Tibial artery (tissue), 4 donors: ENCODE measurements around the gene ANKIB1.

Experiments
- DNase-seq, 2 donors: peaks; one replicate each; pipeline ENCODE4 v3.0.0-alpha.2; 2019
- H3K27ac ChIP-seq, 2 donors: fragments of 200-600 bp; sonication (generic) in 1 of 2; 1 replicate in 1 of 2; 2 replicates in 1 of 2; pipeline ENCODE4 v1.5.1; 2018 to 2019; ENCODE audit warnings: mild to moderate bottlenecking in 1 of 2
- H3K27me3 ChIP-seq, 2 donors: fragments of 200-600 bp; sonication (generic) in 1 of 2; one replicate each; pipeline versions ENCODE4 v1.5.1 to v1.6.0; 2016 to 2019
- H3K36me3 ChIP-seq, 3 donors: fragments of 200-600 bp; sonication (generic) in 2 of 3; one replicate each; pipeline ENCODE4 v1.5.1; 2016 to 2019; ENCODE audit warnings: mild to moderate bottlenecking in 2 of 3
- H3K4me1 ChIP-seq, 4 donors: fragments of 200-600 bp; sonication (generic) in 2 of 4; 1 replicate in 3 of 4; 2 replicates in 1 of 4; pipeline ENCODE4 v1.5.1; 2016 to 2019
- H3K4me3 ChIP-seq, 2 donors: fragments of 200-600 bp; sonication (generic) in 1 of 2; 1 replicate in 1 of 2; 2 replicates in 1 of 2; pipeline ENCODE4 v1.5.1; 2018 to 2019; ENCODE audit warnings: mild to moderate bottlenecking in 2 of 2
- H3K9me3 ChIP-seq, 3 donors: fragments of 200-600 bp; sonication (generic) in 1 of 3; one replicate each; pipeline ENCODE4 v1.5.1; 2016 to 2019
- intact Hi-C: fragments of 100-400 bp; cut with DNase I; formaldehyde crosslinking; loops from one replicate; pipeline ENCODE4 v1.15.0; 2023; ENCODE audit warnings: low total_unique reads
- TF ChIP-seq, protein P1 (sequence below), 2 experiments: fragments of 200-600 bp in 1 of 2; fragments of 450-650 bp in 1 of 2; IDR thresholded peaks; one replicate each; pipeline ENCODE4 v1.5.1; 2017 to 2019; ENCODE audit warnings: antibody characterized with exemption in 2 of 2, mild to moderate bottlenecking in 1 of 2, moderate library complexity in 1 of 2

ANKIB1 gene

DNA sequence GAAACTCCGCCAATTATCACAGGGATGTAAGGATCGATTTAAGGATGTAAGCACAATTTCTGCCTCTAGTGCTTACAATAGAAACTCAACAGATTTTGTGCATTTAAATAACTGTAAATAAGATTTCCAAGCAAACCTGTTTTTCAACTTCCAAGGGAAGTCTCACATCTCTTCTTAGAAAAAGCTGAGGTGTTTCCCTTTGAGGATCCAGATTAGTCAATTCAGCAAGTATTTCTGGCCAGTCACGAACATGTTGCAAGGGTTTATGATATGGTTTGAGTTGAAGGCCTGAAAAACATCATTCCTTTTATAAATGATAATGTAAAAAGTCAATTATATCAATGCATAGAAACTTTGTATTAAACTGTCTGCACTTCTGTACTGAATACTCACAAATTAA is 24.0 kb upstream of the ANKIB1 start:
- Histone ChIP-seq H3K4me1 (no peaks in the 10 kb centered on the region), H3K4me3 (no peak overlapping the region), H3K9me3 (no peaks in the 10 kb centered on the region), H3K27me3 (no peaks in the 10 kb centered on the region), H3K36me3 (peaks cover 82 to 89% (median 87%) of the 10 kb centered on the region in 3 donors), H3K27ac (no peak overlapping the region)
- TF ChIP-seq, protein P1, sequence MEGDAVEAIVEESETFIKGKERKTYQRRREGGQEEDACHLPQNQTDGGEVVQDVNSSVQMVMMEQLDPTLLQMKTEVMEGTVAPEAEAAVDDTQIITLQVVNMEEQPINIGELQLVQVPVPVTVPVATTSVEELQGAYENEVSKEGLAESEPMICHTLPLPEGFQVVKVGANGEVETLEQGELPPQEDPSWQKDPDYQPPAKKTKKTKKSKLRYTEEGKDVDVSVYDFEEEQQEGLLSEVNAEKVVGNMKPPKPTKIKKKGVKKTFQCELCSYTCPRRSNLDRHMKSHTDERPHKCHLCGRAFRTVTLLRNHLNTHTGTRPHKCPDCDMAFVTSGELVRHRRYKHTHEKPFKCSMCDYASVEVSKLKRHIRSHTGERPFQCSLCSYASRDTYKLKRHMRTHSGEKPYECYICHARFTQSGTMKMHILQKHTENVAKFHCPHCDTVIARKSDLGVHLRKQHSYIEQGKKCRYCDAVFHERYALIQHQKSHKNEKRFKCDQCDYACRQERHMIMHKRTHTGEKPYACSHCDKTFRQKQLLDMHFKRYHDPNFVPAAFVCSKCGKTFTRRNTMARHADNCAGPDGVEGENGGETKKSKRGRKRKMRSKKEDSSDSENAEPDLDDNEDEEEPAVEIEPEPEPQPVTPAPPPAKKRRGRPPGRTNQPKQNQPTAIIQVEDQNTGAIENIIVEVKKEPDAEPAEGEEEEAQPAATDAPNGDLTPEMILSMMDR (IDR thresholded peaks at IDR 0.05), result no peak
- intact Hi-C loops, result no loop called here
- DNase-seq, result no peak

- Histone ChIP-seq H3K9me3 (no peaks in the 10 kb centered on the region), H3K27me3 (no peaks in the 10 kb centered on the region), H3K4me1 (no peaks in the 10 kb centered on the region), H3K27ac (no peak overlapping the region), H3K4me3 (no peak overlapping the region), H3K36me3 (peaks cover 61 to 87% (median 71%) of the 10 kb centered on the region in 3 donors)
- intact Hi-C loops, result no loop called here
- DNase-seq, result no peak
- TF ChIP-seq, protein P1 (IDR thresholded peaks at IDR 0.05), result no peak
Observed at GRCh38 chr7:92226981-92227380, 18.8 kb upstream of the ANKIB1 start.

GRCh38 chr7:92228100-92228499 is 17.7 kb upstream of the ANKIB1 start:
- no peak overlapping the region for H3K27ac ChIP-seq
- H3K4me1 ChIP-seq, result no peaks in the 10 kb centered on the region
- H3K9me3 ChIP-seq, result no peaks in the 10 kb centered on the region
- H3K36me3 ChIP-seq, result peaks cover 60 to 91% (median 71%) of the 10 kb centered on the region in 3 donors
- no peak for DNase-seq
- intact Hi-C loops, result no loop called here
- TF ChIP-seq, protein P1 (IDR thresholded peaks at IDR 0.05), result no peak
- no peak overlapping the region for H3K4me3 ChIP-seq
- H3K27me3 ChIP-seq, result no peaks in the 10 kb centered on the region

DNA sequence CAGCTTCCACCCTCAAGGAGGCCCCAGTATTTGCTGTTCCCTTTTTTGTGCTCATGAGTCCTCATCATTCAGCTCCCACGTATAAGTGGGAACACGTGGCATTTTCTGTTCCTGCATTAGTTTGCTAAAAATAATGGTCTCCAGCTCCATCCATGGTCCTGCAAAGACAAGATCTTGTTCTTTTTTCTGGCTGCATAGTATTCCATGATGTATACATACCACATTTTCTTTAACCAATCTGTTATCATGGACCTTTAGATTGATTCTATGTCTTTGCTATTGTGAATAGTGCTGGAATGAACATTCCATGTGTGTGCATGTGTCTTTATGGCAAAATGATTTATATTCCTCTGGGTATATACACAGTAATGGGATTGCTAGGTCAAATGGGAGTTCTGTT is 17.0 kb upstream of the ANKIB1 start:
- Histone ChIP-seq H3K27ac (no peak overlapping the region), H3K4me3 (no peak overlapping the region), H3K4me1 (no peaks in the 10 kb centered on the region), H3K36me3 (peaks cover 63 to 92% (median 74%) of the 10 kb centered on the region in 3 donors), H3K27me3 (no peaks in the 10 kb centered on the region), H3K9me3 (no peaks in the 10 kb centered on the region)
- TF ChIP-seq, protein P1 (IDR thresholded peaks at IDR 0.05), result no peak
- no peak for DNase-seq
- intact Hi-C loops, result no loop called here

DNA sequence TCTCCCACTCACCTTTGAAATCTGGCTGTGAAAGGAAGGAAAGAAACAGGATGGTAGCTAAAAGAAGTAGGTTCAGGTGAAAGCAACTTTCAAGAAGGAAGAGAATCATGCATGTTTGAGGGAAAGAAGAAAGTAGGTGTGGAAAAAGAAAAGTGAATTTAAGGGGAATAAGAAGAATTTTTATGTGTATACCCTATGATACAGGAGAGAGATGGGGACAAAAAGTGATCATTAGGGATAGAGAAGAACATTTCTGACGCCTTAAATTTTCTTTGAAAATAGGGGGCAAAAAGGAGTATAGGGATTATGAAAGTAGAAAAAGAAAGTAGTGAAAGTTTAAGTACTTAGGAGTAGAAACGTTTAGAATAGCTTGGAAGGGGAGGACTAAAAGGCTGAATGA is 15.2 kb upstream of the ANKIB1 start:
- no peaks in the 10 kb centered on the region for H3K9me3 ChIP-seq
- TF ChIP-seq, protein P1 (IDR thresholded peaks at IDR 0.05), result no peak
- peaks cover 61 to 92% (median 74%) of the 10 kb centered on the region in 3 donors for H3K36me3 ChIP-seq
- H3K27ac ChIP-seq, result no peak overlapping the region
- no peak overlapping the region for H3K4me3 ChIP-seq
- no peaks in the 10 kb centered on the region for H3K27me3 ChIP-seq
- intact Hi-C loops, result no loop called here
- no peaks in the 10 kb centered on the region for H3K4me1 ChIP-seq
- DNase-seq, result no peak

GRCh38 chr7:92242972-92243371 is 2.8 kb upstream of the ANKIB1 start:
- Histone ChIP-seq H3K27me3 (no peaks in the 10 kb centered on the region), H3K36me3 (peaks cover 15 to 32% (median 30%) of the 10 kb centered on the region in 3 donors), H3K4me3 (no peak overlapping the region), H3K9me3 (no peaks in the 10 kb centered on the region), H3K4me1 (peaks cover 0 to 29% (median 24%) of the 10 kb centered on the region in 4 donors), H3K27ac (no peak overlapping the region)
- intact Hi-C loops, result loop anchor here (10.0 kb wide), 1 partner anchor 1588 kb away; no protein-coding TSS in a partner anchor
- no peak for DNase-seq
- TF ChIP-seq, protein P1 (IDR thresholded peaks at IDR 0.05), result no peak
